GM18867 (cell line): ENCODE data around the gene NUP50.

Experiments
- ATAC-seq: cut with Tn5 transposase; IDR thresholded peaks from one replicate; pipeline ENCODE4 v1.9.1; 2021; ENCODE audit warnings: mild to moderate bottlenecking, moderate library complexity; ENCODE audit not compliant: unreplicated experiment

Gene NUP50

GRCh38 chr22:45192701-45193187 is 29.0 kb downstream of the NUP50 start:
- no peak for ATAC-seq

- ATAC-seq: no peak
Measured at GRCh38 chr22:45194686-45195085, 31.0 kb downstream of the NUP50 start.

- no peak for ATAC-seq
Measured at GRCh38 chr22:45195616-45196015, 31.9 kb downstream of the NUP50 start.

GRCh38 chr22:45196308-45196707 is 32.6 kb downstream of the NUP50 start:
- no peak for ATAC-seq

GRCh38 chr22:45196926-45197605 is 33.3 kb downstream of the NUP50 start:
- ATAC-seq: no peak

GRCh38 chr22:45197606-45198462 is 34.1 kb downstream of the NUP50 start:
- no peak for ATAC-seq

- ATAC-seq: no peak
Measured at GRCh38 chr22:45198463-45198795, 34.7 kb downstream of the NUP50 start.

- ATAC-seq: no peak
Measured at GRCh38 chr22:45199723-45200122, 36.0 kb downstream of the NUP50 start.

- no peak for ATAC-seq
Measured at GRCh38 chr22:45200230-45200629, 36.5 kb downstream of the NUP50 start.

- no peak for ATAC-seq
Measured at GRCh38 chr22:45200860-45201511, 37.3 kb downstream of the NUP50 start.

- no peak for ATAC-seq
Measured at GRCh38 chr22:45201678-45202332, 38.1 kb downstream of the NUP50 start.

GRCh38 chr22:45202333-45203149 is 38.8 kb downstream of the NUP50 start:
- ATAC-seq: no peak

- ATAC-seq: no peak
Measured at GRCh38 chr22:45203150-45203951, 39.6 kb downstream of the NUP50 start.

GRCh38 chr22:45204241-45204640 is 40.5 kb downstream of the NUP50 start:
- ATAC-seq: no peak

- no peak for ATAC-seq
Measured at GRCh38 chr22:45204819-45205218, 41.1 kb downstream of the NUP50 start.

- ATAC-seq: no peak
Measured at GRCh38 chr22:45205276-45205925, 41.7 kb downstream of the NUP50 start.

GRCh38 chr22:45206233-45206632 is 42.5 kb downstream of the NUP50 start:
- no peak for ATAC-seq

GRCh38 chr22:45207533-45207932 is 43.8 kb downstream of the NUP50 start:
- ATAC-seq: no peak
